ENCODE data around the gene SCGB3A1.

The SCGB3A1 gene

DNA sequence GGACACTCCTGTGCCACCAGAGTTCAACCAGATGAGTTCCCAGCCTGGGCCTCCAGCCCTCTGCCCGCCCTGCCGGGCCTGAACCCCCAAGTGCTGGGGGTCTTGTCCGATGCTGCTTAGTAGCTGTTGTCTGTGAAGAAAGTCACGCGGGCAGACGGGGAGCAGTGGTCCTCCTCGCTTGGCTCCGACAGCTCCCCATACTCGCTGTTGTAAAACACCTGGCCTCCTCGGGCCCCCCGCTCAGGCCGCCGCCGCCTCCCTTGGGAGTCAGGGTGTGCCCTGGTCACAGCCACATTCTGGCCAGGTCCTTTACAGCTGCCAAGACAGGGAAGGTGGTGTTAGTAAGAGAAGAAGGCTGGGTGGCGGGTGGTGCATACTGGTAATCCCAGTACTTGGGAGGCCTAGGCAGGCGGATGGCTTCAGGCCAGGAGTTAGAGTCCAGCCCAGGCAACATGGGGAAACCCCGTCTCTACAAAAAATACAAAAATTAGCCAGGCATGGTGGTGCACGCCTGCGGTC is 11.8 kb upstream of the SCGB3A1 start:
- ATAC-seq = no peak

- no peak for ATAC-seq
These were observed 11.3 kb upstream of the SCGB3A1 start for GRCh38 chr5:180602481-180603075.

DNA sequence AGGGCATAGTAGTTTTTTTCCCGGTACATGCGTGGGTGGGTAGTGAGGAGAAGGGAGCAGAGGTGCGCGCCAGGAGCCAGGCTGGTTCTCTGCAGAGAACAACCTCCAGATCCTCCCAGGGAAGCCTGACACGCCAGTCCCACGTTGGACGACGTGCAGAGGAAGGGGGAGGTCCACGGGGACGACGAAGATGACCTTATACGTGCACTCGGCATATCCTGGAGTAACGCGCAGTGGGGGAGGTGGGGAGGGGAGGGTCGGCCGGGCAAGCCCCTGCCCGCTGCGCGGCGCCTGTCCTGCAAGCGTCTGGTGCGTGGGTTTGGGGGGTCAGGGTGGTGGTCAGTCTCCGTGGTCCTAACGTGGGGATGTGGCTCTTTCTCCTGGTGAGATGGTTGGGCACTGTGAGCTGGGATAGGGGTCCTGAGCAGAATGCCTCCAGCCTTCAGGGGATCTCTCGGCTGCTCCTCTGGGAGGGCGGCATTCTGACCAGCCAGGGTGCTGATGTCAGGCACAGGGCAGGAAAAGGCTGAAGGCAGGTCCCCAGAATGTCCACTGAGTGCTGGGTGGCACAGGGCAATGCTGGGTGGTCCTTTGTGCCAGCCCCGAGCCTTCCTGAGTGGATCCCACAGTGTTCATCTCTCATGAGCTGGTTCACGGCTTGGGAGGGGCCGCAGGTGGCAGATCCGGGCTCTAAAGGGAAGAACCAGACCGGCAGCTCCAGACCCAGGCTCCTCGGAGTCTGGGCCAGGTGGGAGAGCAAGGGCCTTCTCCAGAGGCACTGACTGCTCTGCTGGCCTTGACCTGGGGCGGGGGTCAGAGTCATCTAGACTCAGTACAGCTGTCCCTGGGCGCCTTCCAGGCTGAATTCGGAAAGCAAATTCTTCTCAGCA is 10.5 kb upstream of the SCGB3A1 start:
- no peak for ATAC-seq

- ATAC-seq = no peak
These were observed 9.3 kb upstream of the SCGB3A1 start for GRCh38 chr5:180600554-180601041.

- ATAC-seq = no peak
These were observed 8.8 kb upstream of the SCGB3A1 start for GRCh38 chr5:180599981-180600553.

DNA sequence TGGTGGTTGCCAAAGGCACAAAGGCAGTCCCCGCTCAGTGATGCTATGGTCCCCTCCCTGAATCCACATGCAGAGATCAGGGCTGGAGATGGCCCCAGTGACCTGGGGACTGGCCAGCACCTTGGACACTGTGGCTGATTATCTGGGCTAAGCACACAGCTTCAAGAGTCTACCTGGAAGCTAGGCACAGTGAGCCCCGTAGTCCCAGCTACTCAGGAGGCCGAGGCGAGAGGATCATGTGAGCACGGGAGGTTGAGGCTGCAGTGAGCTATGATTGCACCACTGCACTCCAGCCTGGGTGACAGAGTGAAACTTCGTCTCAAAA is 8.3 kb upstream of the SCGB3A1 start:
- ATAC-seq = no peak

GRCh38 chr5:180598797-180599589 is 7.7 kb upstream of the SCGB3A1 start:
- ATAC-seq = no peak

DNA sequence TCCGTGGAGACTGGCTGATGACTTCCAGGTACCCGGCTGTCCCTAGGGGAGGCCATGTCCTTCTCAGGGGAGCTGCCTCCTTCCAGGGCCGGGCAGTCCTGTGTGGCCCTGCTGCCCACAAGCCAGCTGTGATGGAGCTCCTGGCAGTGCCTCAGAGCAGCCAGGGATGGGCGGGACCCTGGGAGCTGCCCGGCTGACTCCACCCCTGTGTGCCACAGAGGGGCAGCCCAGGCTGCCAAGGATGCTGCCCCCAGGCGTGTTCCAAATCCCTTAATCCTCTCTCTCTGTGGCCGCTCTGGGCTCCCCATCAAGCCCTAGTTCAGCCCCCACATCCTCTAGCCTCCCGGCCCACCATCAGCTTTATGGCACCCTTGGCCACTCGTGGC is 7.0 kb upstream of the SCGB3A1 start:
- ATAC-seq = no peak

GRCh38 chr5:180596668-180597231 is 5.5 kb upstream of the SCGB3A1 start:
- ATAC-seq = no peak

DNA sequence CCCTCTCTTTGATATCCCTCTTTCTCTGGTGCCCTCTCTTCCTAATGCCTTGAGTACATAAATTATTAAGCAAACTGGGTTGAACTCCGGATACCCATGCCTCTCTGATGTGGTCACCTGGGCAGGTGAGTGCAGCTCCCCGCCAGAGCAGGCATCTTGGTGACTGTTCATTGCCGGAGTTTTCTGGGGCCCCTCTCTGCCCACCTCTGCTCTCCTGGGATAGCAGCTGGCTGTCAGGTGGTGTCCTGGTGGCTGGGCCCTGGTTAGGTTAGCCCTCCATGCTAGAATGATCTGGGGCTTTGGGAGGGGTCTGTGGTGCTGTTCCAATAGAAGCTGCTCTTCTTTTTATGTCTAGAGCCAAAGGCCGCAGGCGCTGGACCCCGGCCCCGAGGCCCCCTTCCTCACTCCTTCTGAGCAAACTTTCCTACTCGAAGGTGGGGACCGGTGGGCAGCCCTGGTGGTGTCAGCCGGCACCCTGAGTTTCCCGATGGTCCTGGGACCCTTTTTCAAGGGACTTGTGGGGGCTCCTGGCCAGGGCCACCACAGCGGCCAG is 4.9 kb upstream of the SCGB3A1 start:
- no peak for ATAC-seq

DNA sequence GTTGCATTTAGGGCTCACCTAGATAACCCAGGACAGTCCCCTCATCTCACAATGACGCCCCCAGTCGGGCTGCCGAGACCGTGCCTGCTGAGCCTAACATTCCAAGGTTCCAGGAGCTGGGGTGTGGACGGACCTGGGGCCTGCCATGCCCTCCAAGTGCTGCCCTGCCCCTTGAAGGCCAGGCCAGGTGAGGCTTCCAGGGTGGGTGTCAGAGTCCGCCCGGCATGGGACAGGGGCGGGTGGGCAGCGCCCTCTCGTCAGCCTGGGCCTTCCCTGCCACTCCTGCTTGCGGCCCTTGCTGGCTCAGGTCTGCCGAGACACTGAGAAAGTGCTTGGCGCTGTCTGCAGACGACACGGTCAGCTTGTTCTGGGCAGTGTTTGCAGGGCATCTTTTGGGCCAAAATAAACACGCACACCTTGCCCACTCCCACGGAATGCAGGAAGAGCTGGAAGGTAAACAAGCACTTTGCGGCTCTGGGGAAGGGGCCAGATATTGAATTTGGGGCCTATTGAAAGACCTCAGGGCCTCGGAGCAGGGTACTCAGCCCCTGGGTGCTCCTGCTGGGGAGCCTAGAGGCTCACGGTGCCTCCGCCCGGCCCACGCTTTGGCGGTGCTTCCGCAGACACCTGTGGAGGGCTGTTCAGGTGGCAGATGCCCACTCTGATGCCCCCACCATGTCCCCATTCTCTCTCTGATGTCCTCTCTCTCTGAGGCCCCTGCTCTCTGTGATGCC is 4.2 kb upstream of the SCGB3A1 start:
- ATAC-seq = no peak

DNA sequence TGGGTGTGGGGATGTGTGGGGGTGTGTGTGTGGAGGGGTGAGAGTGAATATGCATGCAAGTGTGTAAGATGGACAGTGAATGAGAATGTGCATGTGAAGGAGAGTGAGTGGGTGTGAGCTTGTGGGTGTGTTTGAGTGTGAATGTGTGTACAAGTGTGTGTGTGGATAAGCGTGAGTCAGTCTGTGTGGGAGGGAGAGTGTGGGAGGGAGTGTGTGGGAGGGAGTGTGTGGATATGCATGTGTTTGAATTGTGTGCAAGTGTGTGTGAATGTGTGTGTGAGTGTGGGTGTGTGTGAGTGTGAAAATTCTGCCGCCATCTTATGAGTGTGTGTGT is 3.7 kb upstream of the SCGB3A1 start:
- no peak for ATAC-seq

DNA sequence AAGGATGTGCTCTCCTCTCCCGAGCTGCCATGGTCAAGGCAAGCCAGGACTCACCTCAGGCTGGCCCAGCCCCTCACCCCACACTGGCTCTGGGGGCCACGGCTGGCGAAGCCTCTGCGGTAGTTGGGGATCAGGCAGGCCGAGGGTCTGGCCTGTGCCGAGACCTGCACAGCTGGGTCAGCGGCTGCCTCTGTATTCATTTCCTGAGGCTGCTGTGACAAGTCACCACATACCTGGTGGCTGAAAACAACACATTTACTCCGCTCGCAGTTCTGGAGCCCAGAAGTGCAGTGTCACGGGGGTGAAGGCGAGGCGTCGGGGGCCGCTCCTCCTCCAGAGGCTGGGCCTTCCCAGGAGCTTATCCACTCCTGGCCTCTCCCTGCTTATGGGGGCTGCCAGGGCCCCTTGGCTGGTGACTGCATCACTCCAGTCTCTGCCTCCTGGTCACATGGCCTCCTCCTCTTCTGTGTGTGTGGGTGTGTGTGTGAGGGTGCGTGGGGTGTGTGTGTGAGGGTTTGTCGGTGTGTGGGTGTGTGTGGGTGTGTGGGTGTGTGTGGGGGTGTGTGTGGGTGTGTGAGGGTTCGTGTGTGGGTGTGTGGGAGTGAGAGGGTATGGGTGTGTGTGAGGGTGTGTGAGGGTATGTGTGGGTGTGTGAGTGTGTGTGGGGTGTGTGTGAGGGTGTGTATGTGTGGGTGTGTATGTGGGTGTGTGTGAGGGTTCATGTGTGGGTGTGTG is 3.2 kb upstream of the SCGB3A1 start:
- ATAC-seq = no peak

GRCh38 chr5:180593446-180594206 is 2.3 kb upstream of the SCGB3A1 start:
- no peak for ATAC-seq

- ATAC-seq = no peak
These were observed 877 bp upstream of the SCGB3A1 start for GRCh38 chr5:180592176-180592575.

- ATAC-seq = no peak
These were observed 572 bp downstream of the SCGB3A1 start for GRCh38 chr5:180590543-180591310.

- ATAC-seq = no peak
These were observed 1.3 kb downstream of the SCGB3A1 start for GRCh38 chr5:180589771-180590542.

- ATAC-seq = no peak
These were observed 4.4 kb downstream of the SCGB3A1 start for GRCh38 chr5:180586870-180587269.

DNA sequence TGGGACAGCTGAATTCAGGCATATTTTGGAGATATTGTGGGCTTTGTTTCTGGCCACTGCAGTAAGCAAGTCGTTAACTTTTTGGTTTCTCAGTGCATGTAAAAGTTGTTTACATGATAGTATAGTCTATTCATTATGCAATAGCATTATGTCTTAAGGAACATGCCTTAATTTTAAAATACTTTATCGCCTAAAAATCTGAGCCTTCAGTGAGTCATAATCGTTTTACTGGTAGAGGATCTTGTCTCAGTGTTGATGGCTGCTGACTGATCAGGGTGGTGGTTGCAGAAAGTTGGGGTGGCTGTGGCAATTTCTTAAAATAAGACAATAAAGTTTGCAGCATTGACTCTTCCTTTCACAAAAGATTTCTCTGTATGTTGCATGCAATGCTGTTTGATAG is 5.1 kb downstream of the SCGB3A1 start:
- ATAC-seq = no peak

Measured in activated CD4-positive, CD25-positive, alpha-beta regulatory T cell treated with anti-CD3 and anti-CD28 coated beads, Interleukin-2, amount 50 U/mL, for 24 hours (primary cell).